BE2C (cell line): Measurements from ENCODE around the gene PCDHGC5.

Experiments
- DNase-seq: peaks from one replicate; pipeline ENCODE4 v3.0.0-alpha.2; 2020
- H3K27me3 ChIP-seq: fragments of 250-450 bp; sonication (Bioruptor Pico); 2 replicates; pipeline ENCODE4 v1.5.1; 2020; ENCODE audit warnings: mild to moderate bottlenecking
- H3K36me3 ChIP-seq: fragments of 250-450 bp; sonication (Bioruptor Pico); 2 replicates; pipeline ENCODE4 v1.5.1; 2020; ENCODE audit warnings: mild to moderate bottlenecking
- H3K4me1 ChIP-seq: fragments of 250-450 bp; sonication (Bioruptor Pico); 2 replicates; pipeline ENCODE4 v1.5.1; 2020
- H3K4me3 ChIP-seq: 2 replicates; pipeline ENCODE4 v1.5.1; 2011; ENCODE audit warnings: low read depth, low read length
- H3K9me3 ChIP-seq: fragments of 250-450 bp; sonication (Bioruptor Pico); 2 replicates; pipeline ENCODE4 v1.5.1; 2020
- CTCF ChIP-seq: IDR thresholded peaks from 2 replicates; pipeline ENCODE4 v1.5.1; 2012; ENCODE audit warnings: mild to moderate bottlenecking, low read depth, low read length

The PCDHGC5 gene

GRCh38 chr5:141503681-141504080 lies 14.8 kb downstream of the PCDHGC5 start:
- TF ChIP-seq CTCF = no peak
- Histone ChIP-seq H3K4me3 (no peak overlapping the region), H3K27me3 (no peaks in the 10 kb centered on the region), H3K9me3 (no peaks in the 10 kb centered on the region), H3K4me1 (peaks cover 19% of the 10 kb centered on the region), H3K36me3 (peaks cover 31% of the 10 kb centered on the region)
- no peak for DNase-seq

GRCh38 chr5:141504216-141504615 lies 15.3 kb downstream of the PCDHGC5 start:
- DNase-seq = no peak
- Histone ChIP-seq H3K9me3 (no peaks in the 10 kb centered on the region), H3K4me1 (peaks cover 20% of the 10 kb centered on the region), H3K36me3 (peaks cover 31% of the 10 kb centered on the region), H3K27me3 (no peaks in the 10 kb centered on the region), H3K4me3 (no peak overlapping the region)
- TF ChIP-seq CTCF = no peak

GRCh38 chr5:141506381-141507155 lies 17.7 kb downstream of the PCDHGC5 start:
- DNase-seq = no peak
- Histone ChIP-seq H3K4me1 (peaks cover 26% of the 10 kb centered on the region), H3K9me3 (no peaks in the 10 kb centered on the region), H3K27me3 (no peaks in the 10 kb centered on the region), H3K36me3 (peaks cover 45% of the 10 kb centered on the region), H3K4me3 (no peak overlapping the region)
- no peak for TF ChIP-seq CTCF

GRCh38 chr5:141507387-141508091 lies 18.7 kb downstream of the PCDHGC5 start:
- peaks cover 26% of the 10 kb centered on the region for H3K4me1 ChIP-seq
- H3K27me3 ChIP-seq = no peaks in the 10 kb centered on the region
- TF ChIP-seq CTCF = no peak
- DNase-seq = peak; percentile 39
- H3K9me3 ChIP-seq = no peaks in the 10 kb centered on the region
- H3K4me3 ChIP-seq = no peak overlapping the region
- H3K36me3 ChIP-seq = peaks cover 51% of the 10 kb centered on the region

GRCh38 chr5:141508440-141508797 lies 19.5 kb downstream of the PCDHGC5 start:
- no peaks in the 10 kb centered on the region for H3K27me3 ChIP-seq
- peak overlapping the region; percentile 42 for H3K4me3 ChIP-seq
- H3K36me3 ChIP-seq = peaks cover 51% of the 10 kb centered on the region
- peaks cover 26% of the 10 kb centered on the region for H3K4me1 ChIP-seq
- DNase-seq = no peak
- H3K9me3 ChIP-seq = no peaks in the 10 kb centered on the region
- no peak for TF ChIP-seq CTCF
